ENCODE data around the gene ACTMAP.
"Not testable (repeated sequence)": the region's sequence is repeated elsewhere in the genome, so short reads cannot be mapped to it uniquely, and the experiment has no call there.

Gene ACTMAP

DNA sequence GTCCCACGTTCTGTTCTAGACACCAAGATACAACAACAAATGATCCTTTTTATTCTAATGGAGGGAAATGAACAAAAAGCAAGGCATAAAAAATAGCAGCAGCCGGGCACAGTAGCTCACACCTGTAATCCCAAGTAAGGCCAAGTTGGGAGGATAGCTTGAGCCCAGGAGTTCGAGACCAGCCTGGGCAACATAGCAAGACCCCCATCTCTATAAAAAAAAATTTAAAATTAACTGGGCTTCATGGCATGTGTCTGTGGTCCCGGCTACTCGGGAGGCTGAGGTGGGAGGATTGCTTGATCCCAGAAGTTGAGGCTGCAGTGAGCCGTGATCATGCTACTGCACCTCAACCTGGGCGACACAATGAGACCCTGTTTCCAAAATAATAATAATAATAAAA lies 26.1 kb upstream of the ACTMAP start:
- DNase-seq (ENCODE audit: low read depth), result no peak

DNA sequence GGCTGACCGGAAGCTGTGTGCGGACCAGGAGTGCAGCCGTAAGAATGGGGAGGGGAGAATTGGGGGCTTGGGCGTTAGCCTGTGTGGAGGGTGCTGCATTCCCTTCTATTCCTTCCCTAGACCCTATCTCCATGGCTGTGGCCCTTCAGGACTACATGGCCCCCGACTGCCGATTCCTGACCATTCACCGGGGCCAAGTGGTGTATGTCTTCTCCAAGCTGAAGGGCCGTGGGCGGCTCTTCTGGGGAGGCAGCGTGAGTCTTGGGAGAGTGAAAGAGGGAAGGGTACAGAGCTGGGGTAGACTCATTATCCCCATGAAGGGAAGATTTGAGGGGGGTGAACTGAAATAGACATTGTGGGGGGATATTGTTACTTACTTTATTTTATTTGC lies 25.4 kb upstream of the ACTMAP start:
- DNase-seq (ENCODE audit: low read depth), result no peak

DNA sequence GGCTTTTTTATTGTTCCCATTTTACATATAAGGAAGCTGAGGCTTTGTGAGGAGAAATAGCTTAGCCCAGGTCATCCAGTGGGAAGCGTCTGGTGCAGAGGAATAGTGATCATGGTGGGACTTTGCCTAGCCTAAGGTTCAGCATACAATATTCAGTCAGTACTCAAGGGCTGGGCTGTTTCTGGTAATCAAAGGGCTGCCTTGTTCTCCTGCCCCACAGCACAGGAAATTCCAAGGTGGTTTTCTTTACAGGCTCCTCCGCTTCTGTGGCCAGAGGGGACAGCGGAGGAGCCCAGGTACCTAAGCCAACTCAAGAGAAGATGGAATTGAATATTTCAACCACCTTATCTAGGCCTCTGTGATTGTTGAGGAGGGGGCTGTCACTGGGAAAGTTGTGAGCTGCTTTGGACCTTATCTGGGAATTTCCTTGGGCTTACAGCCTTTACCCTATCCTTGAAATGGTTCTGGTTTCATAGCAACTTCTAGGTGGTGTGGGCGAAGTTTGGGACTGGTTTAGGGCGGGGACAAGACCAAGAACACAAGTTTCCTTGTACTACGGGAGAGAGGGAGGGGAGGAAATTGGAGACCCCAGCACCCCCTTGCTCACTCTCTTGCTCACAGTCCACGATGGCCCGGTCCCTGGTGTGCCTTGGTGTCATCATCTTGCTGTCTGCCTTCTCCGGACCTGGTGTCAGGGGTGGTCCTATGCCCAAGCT lies 24.8 kb upstream of the ACTMAP start, which contains the start of gene MIA:
Gene MIA (plus strand): TSS at position 606 of the 716 bp plus-strand sequence. CDS start 22 bp downstream, at position 628.
- no peak for DNase-seq (ENCODE audit: low read depth)

DNA sequence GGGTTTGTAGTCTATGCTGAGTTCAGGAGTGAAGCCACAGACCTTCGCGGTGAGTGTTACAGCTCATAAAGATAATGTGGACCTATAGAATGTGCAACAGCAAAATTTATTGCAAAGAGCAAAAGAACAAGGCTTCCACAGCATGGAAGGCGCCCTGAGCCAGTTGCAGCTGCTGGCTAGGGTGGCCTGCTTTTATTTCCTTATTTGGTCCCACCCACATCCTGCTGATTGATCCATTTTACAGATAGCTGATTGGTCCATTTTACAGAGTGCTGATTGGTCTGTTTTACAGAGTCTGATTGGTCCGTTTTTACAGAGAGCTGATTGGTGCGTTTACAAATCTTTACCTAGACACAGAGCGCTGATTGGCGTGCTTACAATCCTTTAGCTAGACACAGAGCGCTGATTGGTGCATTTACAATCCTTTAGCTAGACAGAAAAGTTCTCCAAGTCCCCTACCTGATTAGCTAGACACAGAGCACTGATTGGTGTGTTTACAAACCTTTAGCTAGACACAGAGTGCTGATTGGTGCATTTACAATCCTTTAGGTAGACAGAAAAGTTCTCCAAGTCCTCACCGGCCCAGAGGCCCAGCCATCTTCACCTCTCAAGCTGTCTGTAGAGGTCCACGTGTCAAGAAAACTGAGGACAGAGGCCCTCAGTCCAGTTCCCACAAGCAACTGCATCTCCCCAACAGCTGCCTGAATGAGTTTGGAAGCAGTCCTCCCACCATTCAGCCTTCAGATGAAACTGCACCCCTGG lies 21.0 kb upstream of the ACTMAP start:
- DNase-seq (ENCODE audit: low read depth), result not testable (repeated sequence)

GRCh38 chr19:40768869-40769268 lies 18.6 kb upstream of the ACTMAP start:
- DNase-seq (ENCODE audit: low read depth), result no peak

DNA sequence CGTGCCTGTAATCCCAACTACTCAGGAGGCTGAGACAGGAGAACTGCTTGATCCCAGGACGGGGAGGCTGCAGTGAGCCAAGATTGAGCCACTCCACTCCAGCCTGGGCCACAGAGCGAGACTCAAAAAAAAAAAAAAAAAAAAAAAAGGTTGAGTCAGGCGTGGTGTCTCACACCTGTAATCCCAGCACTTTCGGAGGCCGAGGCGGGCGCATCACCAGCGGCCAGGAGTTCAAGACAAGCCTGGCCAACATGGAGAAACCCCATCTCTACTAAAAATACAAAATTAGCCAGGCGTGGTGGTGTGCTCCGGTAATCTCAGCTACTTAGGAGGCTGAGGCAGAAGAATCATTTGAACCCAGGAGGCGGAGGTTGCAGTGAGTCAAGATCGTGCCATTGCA lies 16.1 kb upstream of the ACTMAP start:
- DNase-seq (ENCODE audit: low read depth), result not testable (repeated sequence)

- no peak for DNase-seq (ENCODE audit: low read depth)
Measured at GRCh38 chr19:40763963-40764362, 13.7 kb upstream of the ACTMAP start.

GRCh38 chr19:40763526-40763925 lies 13.2 kb upstream of the ACTMAP start:
- no peak for DNase-seq (ENCODE audit: low read depth)

- DNase-seq (ENCODE audit: low read depth), result no peak
Measured at GRCh38 chr19:40762754-40763470, 12.6 kb upstream of the ACTMAP start.

DNA sequence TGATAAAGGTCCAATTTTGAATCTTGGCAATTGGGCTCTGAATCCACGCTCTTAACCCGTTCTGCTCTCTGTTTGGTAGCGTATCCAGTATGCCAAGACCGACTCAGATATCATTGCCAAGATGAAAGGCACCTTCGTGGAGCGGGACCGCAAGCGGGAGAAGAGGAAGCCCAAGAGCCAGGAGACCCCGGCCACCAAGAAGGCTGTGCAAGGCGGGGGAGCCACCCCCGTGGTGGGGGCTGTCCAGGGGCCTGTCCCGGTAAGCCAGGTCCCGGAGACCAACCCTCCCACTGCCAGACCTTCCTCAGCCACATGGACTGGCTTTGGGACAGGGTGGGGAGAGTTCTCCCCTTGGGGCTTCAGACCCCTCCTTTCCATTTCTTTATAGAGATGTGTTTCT lies 9.1 kb upstream of the ACTMAP start:
- no peak for DNase-seq (ENCODE audit: low read depth)

DNA sequence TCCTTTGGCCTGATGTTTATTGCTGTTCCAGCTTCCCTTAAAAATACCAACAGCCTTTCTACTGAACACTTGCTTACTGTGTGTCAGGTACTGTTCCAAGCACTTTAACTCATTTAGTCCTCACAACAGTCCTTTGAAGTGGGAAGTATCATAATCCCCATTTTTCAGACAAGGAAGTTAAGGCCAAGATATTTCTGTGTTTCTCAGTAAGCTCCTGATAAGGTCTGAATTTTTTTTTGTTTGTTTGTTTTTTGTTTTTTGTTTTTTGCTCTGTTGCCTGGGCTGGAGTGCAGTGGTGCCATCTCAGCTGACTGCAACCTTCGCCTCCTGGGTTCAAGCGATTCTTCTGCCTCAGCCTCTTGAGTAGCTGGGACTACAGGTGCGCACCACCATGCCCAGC lies 8.2 kb upstream of the ACTMAP start:
- DNase-seq (ENCODE audit: low read depth), result no peak

DNA sequence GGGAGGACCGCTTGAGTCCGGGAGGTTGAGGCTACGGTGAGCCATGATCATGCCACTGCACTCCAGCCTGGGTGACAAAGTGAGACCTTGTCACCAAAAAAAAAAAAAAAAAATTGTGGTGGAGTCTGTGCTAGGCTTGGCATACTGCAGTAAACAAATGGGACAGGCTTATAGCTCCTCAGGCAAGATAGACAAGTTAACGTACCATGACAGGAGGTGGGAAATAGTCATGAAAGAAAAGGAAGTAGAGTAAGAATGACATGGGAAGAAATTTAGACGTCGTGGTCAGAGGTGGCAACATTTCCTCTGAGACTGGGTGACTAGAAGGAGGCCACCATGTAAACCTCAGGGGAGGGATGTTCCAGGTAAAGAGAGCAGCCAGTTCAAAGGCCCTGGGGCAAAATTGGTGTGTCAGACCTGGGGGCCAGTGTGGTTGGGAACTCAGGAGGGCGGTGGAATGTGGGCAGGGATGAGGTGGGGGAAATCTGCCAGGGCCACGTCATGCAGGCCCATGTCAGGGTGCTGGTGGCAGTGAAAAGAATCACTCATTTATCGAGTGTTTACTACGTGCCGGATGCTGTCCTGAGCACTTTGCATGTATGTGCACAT lies 6.3 kb upstream of the ACTMAP start:
- no peak for DNase-seq (ENCODE audit: low read depth)

DNA sequence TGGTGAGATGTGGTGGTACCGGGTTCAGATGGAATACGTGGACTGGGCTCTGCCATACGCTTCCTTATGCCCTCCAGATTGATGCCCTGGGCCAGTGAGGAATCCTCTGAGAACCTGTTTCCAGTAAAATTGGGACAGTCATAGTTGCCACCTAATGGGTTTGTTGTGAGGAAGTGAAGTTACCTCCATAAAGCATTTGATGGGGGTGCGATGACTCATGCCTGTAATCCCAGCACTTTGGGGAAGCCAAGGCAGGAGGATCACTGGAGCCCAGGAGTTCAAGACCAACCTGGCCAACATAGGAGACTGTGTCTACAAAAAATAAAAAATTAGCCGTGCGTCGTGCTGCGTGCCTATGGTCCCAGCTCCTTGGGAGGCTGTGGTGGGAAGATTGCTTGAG lies 5.5 kb upstream of the ACTMAP start:
- no peak for DNase-seq (ENCODE audit: low read depth)

GRCh38 chr19:40755248-40755624 lies 5.0 kb upstream of the ACTMAP start:
- no peak for DNase-seq (ENCODE audit: low read depth)

- peak; percentile 47 for DNase-seq (ENCODE audit: low read depth)
Measured at GRCh38 chr19:40754611-40755247, 4.5 kb upstream of the ACTMAP start.

- no peak for DNase-seq (ENCODE audit: low read depth)
Measured at GRCh38 chr19:40752257-40752781, 2.0 kb upstream of the ACTMAP start.

DNA sequence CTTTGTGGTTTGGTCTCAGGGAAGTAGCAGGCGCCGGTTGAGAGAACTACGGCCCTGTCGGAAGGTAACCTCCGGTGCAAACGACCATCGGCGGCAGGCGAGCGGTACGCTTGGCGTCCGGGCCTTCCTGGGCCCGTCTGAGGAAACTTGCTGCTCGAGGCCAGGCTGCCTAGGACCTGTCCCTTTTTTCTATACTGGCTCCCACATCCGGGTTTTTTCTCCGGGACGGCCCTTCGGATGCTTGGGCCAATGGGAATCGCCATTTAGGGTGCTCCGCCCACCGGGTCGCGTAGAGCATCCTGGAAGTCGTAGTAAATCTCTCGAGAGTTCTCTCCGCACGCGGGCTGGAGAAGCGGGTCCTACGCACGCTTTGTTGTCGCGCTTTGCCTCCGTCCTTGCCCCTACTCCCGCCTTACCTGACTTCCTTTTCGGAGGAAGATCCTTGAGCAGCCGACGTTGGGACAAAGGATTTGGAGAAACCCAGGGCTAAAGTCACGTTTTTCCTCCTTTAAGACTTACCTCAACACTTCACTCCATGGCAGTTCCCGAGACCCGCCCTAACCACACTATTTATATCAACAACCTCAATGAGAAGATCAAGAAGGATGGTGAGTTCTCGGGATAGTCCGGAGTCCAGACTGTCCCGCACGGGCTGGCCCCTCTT lies 729 bp upstream of the ACTMAP start, which contains the start of gene SNRPA:
Gene SNRPA (plus strand): TSS at position 330 of the 664 bp plus-strand sequence. CDS start 206 bp downstream, at position 536.
- peak; percentile 92 for DNase-seq (ENCODE audit: low read depth)

DNA sequence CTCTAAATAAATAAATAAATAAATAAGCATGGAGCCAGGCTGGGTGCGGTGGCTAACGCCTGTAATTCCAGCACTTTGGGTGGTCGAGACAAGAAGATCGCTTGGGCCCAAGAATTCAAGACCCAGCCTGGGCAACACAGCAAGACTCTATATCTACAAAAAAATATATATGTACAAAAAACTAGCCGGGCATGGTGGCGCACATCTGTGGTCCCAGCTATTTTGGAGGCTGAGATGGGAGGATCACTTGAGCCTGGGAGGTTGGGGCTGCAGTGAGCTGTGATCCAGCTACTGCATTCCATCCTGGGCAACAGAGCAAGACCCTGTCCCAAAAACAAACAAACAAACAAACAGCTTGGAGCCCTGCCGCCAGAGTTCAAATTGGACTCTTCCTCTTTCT lies 2.7 kb downstream of the ACTMAP start:
- no peak for DNase-seq (ENCODE audit: low read depth)

DNA sequence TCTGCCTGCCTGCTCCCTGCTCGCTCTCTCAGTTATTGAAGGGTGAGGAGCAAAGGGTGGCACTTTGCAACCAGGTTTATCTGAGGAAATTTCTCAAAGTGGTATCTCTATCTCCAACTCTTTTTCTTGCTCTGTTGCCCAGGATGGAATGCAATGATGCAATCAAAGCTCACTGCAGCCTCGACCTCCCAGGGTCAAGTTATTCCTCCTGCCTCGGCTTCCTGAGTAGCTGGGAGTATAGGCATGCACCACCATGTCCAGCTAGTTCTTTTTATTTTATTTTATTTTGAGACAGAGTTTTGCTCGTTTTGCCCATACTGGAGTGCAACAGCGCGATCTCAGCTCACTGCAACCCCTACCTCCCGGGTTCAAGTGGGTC lies 4.9 kb downstream of the ACTMAP start:
- DNase-seq (ENCODE audit: low read depth), result no peak

- no peak for DNase-seq (ENCODE audit: low read depth)
Measured at GRCh38 chr19:40744554-40745401, 5.5 kb downstream of the ACTMAP start.

Measured in activated T-helper 9 cell treated with anti-CD3 and anti-CD28 coated beads, Interleukin-2, amount 50 U/mL, for 16 hours (primary cell).